H7 (cell line): Measurements from ENCODE around the gene CARMIL1. TPM values are rescaled to one million over a fixed set of nuclear protein-coding genes. Genes with fewer than 3 reads are reported as not detected.
"Not testable (repeated sequence)": the region's sequence is repeated elsewhere in the genome, so short reads cannot be mapped to it uniquely, and the experiment has no call there.

Experiments
- DNase-seq: peaks from one replicate; pipeline ENCODE4 v3.0.0; 2012
- H3K27me3 ChIP-seq: 2 replicates; pipeline ENCODE4 v1.6.0; 2011; ENCODE audit warnings: mild to moderate bottlenecking, low read length; ENCODE audit not compliant: control insufficient read depth, insufficient read depth
- H3K36me3 ChIP-seq: replicated peaks from 2 replicates; pipeline ENCODE4 v1.5.1; 2011; ENCODE audit warnings: low read length; ENCODE audit not compliant: control insufficient read depth, insufficient read depth
- H3K4me3 ChIP-seq: 2 replicates; pipeline ENCODE4 v1.5.1; 2011; ENCODE audit warnings: low read depth, mild to moderate bottlenecking, control low read depth, low read length, moderate library complexity; ENCODE audit not compliant: insufficient read depth
- total RNA-seq: library from RNA; depleted of rRNA; stranded (reverse); fragments of >200 nt; shearing (Covaris generic); gene quantifications from 2 replicates; pipeline ENCODE4 v1.2.3, GENCODE V29; 2014

The CARMIL1 gene
- total RNA-seq, 1 experiment from 2014 or later, result 19.4 TPM

GRCh38 chr6:25555188-25555587 lies 276.0 kb downstream of the CARMIL1 start:
- DNase-seq, result no peak
- no peaks in the 10 kb centered on the region for H3K27me3 ChIP-seq
- no peaks in the 10 kb centered on the region for H3K36me3 ChIP-seq

DNA sequence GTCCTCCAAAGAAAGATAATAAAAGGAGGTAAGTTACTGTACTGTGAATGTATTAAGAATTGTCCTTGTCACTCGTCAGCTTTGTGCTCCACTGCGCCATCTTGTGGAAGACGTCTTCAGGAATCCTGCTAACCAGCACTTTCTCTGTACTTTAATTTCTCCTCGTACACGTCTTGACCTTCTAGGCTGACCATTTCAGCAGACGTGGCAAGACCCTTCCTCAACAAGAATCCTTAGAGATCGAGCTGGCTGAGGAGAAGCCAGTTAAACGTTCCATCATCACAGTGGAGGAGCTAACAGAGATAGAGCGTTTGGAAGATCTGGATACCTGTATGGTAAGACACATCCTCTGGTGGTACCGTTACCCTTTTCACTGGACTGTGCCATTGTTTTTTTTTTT lies 277.3 kb downstream of the CARMIL1 start:
- Histone ChIP-seq H3K36me3 (no peaks in the 10 kb centered on the region), H3K4me3 (no peak overlapping the region), H3K27me3 (no peaks in the 10 kb centered on the region)
- DNase-seq, result peak; percentile 23

More at GRCh38 chr6:25555188-25555587, 276.0 kb downstream of the CARMIL1 start:
- H3K4me3 ChIP-seq, result no peak overlapping the region

DNA sequence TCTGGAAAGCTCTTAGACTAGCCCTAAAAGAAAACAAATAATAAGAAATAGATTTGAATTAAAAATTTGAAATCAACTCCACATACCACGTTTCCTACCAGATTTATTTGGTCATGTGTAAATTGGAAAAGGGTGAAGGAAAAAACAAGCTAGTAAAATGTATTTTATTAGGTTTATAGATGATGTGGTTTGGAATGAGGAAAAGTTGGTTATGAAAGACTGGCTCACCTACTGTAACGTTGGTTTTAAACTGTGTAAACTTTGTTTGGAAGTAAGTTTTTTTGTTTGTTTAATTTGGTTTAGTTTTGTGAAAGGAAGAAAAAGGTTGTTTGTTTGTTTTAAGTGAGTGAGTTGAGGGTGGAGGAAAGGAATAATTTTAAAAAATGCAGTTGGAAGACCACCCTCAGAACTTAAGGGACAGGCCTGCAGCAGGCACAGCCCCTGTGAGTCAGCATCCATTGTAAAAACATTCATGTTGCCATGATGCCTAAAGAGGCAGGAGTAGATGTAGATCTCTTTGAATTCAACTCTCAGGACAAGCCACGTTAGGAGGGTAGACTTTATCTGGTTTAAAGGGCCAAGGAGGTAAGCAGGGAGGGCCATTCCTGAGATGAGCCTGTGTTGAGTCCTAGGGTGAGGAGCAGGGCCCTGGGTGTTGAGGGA lies 279.1 kb downstream of the CARMIL1 start:
- H3K4me3 ChIP-seq, result no peak overlapping the region
- no peak for DNase-seq
- no peaks in the 10 kb centered on the region for H3K27me3 ChIP-seq
- no peaks in the 10 kb centered on the region for H3K36me3 ChIP-seq

- Histone ChIP-seq H3K4me3 (no peak overlapping the region), H3K36me3 (no peaks in the 10 kb centered on the region), H3K27me3 (no peaks in the 10 kb centered on the region)
- DNase-seq, result no peak
Observed at GRCh38 chr6:25560865-25561264, 281.7 kb downstream of the CARMIL1 start.

DNA sequence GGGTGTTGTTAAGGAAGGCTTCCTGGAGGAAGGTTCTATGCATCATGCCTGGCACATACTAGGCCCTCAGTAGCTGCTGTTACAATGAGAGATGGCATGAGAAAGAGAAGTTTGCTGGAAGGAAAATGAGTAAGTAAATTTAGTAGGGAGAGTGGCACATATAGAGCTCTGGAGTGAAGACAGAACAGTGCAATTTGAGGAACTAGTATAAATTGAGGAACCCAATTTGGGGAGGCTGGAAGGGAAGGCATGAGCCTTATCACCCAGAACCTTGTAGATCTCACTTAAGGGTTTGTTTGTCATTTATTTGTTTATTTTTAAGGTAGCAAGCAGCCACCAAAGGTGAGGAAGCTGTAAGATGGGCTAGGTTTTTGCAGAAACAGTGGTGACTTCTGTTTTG lies 285.8 kb downstream of the CARMIL1 start:
- Histone ChIP-seq H3K4me3 (no peak overlapping the region), H3K27me3 (no peaks in the 10 kb centered on the region), H3K36me3 (no peaks in the 10 kb centered on the region)
- DNase-seq, result no peak

GRCh38 chr6:25570578-25570977 lies 291.4 kb downstream of the CARMIL1 start:
- no peaks in the 10 kb centered on the region for H3K27me3 ChIP-seq
- DNase-seq, result no peak
- no peak overlapping the region for H3K4me3 ChIP-seq
- H3K36me3 ChIP-seq, result no peaks in the 10 kb centered on the region

DNA sequence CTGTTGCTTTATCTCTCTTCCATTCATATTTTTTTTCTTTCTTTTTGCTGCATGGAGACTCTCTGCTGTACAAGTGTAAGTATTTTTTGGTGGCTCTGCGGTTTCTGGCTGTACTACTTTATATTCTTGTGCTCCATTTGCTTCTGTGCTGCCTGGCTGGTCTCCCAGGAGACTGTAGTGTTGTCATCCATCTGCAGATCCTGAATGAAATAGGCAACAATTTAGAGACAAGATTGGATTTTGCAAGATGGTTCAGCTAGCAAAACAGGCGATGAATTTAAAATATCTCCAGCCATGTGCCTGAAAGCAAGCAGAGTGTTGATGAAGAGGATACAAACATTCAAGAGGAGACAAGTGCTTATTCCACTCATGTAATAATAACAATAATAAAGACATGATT lies 297.7 kb downstream of the CARMIL1 start:
- H3K4me3 ChIP-seq, result no peak overlapping the region
- H3K27me3 ChIP-seq, result no peaks in the 10 kb centered on the region
- no peak for DNase-seq
- H3K36me3 ChIP-seq, result no peaks in the 10 kb centered on the region

GRCh38 chr6:25578538-25578937 lies 299.4 kb downstream of the CARMIL1 start:
- H3K4me3 ChIP-seq, result no peak overlapping the region
- DNase-seq, result no peak
- no peaks in the 10 kb centered on the region for H3K27me3 ChIP-seq
- no peaks in the 10 kb centered on the region for H3K36me3 ChIP-seq

- H3K27me3 ChIP-seq, result no peaks in the 10 kb centered on the region
- H3K4me3 ChIP-seq, result no peak overlapping the region
- H3K36me3 ChIP-seq, result no peaks in the 10 kb centered on the region
- no peak for DNase-seq
Observed at GRCh38 chr6:25579391-25579883, 300.3 kb downstream of the CARMIL1 start.

- Histone ChIP-seq H3K36me3 (no peaks in the 10 kb centered on the region), H3K27me3 (no peaks in the 10 kb centered on the region), H3K4me3 (no peak overlapping the region)
- DNase-seq, result no peak
Observed at GRCh38 chr6:25579902-25580495, 300.8 kb downstream of the CARMIL1 start.

DNA sequence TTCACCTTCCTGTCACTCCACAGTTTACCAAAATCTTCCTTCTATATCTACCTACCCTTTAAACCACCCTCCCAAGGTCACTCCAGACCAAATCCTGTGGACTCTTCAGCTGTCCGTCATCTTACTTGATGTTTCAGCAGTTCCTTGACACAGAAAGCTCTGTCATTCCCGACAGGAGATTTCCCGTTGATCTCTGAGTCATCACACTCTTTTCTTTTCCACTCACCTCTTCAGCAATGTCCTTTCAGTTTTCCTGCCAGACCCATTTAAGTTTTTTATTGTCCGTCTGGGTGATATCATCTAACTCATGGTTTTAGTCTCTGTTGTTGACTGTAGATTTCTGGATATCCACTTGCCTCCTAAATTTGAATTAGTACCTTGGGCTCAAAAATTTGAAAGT lies 302.9 kb downstream of the CARMIL1 start:
- Histone ChIP-seq H3K27me3 (no peaks in the 10 kb centered on the region), H3K36me3 (no peaks in the 10 kb centered on the region), H3K4me3 (no peak overlapping the region)
- no peak for DNase-seq

DNA sequence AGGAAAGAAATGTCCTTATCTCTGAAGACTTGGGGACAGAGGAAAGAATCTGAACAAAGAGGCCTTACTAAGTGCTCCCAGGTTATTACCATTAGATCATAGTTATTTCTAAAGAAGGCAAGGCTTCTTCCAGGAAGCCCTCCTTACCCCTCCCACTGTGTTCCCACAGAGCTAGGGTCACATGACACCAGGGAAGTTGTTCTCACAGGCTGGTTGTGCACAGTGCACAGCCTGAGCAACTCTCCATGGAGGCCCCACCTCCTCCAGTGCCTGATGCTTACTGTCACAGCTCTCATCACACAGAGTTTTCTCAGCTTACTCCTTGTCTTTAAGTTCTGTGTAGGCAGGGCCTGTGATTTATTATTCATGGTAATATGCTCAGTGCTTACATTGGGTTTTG lies 303.9 kb downstream of the CARMIL1 start:
- H3K4me3 ChIP-seq, result no peak overlapping the region

DNA sequence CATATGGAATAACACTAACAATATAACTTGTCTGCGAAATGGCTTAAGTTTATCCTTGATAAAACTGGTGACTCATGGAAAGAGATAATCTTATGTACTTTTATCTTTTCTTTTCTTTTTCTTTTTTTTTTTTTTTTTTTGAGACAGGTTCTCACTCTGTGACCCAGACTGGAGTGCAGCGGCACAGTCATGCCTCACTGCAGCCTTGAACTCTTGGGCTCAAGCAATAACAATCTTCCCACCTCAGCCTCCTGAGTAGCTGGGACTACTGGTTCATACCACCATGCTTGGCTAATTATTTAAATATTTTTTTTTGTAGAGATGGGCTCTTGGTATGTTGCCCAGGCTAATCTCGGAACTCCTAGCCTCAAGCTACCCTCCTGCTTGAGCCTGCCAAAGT lies 304.7 kb downstream of the CARMIL1 start:
- no peak overlapping the region for H3K4me3 ChIP-seq
- DNase-seq, result no peak
- H3K36me3 ChIP-seq, result peaks cover 2% of the 10 kb centered on the region; the same call in 1 of the 2 replicates
- H3K27me3 ChIP-seq, result no peaks in the 10 kb centered on the region

More for the DNA sequence above, 303.9 kb downstream of the CARMIL1 start:
- DNase-seq, result no peak
- Histone ChIP-seq H3K27me3 (no peaks in the 10 kb centered on the region), H3K36me3 (no peaks in the 10 kb centered on the region)

DNA sequence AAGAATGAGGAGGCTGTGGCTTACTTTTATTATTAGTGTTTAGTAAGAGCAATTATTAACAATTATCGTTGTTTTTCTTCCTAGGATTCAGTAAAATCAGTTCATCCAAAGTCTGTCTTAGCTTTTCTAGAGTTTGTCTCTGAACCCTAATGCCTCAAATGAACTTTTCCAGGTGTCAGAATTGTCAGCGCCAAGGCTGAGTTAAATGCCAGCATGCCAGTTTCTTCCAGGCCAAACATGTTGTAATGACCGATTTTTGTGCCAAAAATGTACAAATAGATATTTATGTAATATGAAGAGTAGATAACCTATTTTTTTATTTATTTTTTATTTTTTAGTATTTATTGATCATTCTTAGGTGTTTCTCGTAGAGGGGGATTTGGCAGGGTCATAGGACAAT lies 306.1 kb downstream of the CARMIL1 start:
- Histone ChIP-seq H3K4me3 (no peak overlapping the region), H3K36me3 (peaks cover 2% of the 10 kb centered on the region; the same call in 1 of the 2 replicates), H3K27me3 (no peaks in the 10 kb centered on the region)
- DNase-seq, result no peak

DNA sequence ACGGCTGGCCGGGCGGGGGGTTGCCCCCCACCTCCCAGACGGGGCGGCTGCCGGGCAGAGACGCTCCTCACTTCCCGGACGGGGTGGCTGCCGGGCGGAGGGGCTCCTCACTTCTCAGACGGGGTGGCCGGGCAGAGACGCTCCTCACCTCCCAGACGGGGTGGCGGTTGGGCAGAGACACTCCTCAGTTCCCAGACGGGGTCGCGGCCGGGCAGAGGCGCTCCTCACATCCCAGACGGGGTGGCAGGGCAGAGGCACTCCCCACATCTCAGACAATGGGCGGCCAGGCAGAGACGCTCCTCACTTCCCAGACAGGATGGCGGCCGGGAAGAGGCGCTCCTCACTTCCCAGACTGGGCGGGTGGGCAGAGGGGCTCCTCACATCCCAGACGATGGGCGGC lies 306.9 kb downstream of the CARMIL1 start:
- not testable (repeated sequence) for DNase-seq, H3K36me3 ChIP-seq, H3K4me3 ChIP-seq, H3K27me3 ChIP-seq
